Stimulated activated naive CD4-positive, alpha-beta T cell treated with Interleukin-2 at 50 U/mL for 16 hours (primary cell): Measurements from ENCODE around the gene MRPL38.
"Not testable (repeated sequence)": the region's sequence is repeated elsewhere in the genome, so short reads cannot be mapped to it uniquely, and the experiment has no call there.

Experiments used
- DNase-seq: peaks from one replicate; lab custom pipeline; 2025; lab: John Stamatoyannopoulos, UW

Gene MRPL38

GRCh38 chr17:75854101-75854748 lies 50.5 kb downstream of the MRPL38 start:
- no peak for DNase-seq

- DNase-seq, result no peak
Measured at GRCh38 chr17:75853433-75853832, 51.3 kb downstream of the MRPL38 start.

- DNase-seq, result not testable (repeated sequence)
Measured at GRCh38 chr17:75851693-75851991, 53.0 kb downstream of the MRPL38 start.

GRCh38 chr17:75850928-75851692 lies 53.6 kb downstream of the MRPL38 start:
- no peak for DNase-seq

GRCh38 chr17:75849724-75850123 lies 55.0 kb downstream of the MRPL38 start:
- no peak for DNase-seq

GRCh38 chr17:75849279-75849646 lies 55.4 kb downstream of the MRPL38 start:
- no peak for DNase-seq
